K562 (cell line): Measurements from ENCODE around the gene TDRD9. TPM values are rescaled to one million over a fixed set of nuclear protein-coding genes. Genes with fewer than 3 reads are reported as not detected.

ENCODE experiments used
- ATAC-seq: fragments of 200-7000 bp; cut with Tn5 transposase; 3 replicates; pipeline ENCODE4 v1.9.1; 2020; ENCODE audit warnings: moderate library complexity
- BruUV-seq: library from RNA; stranded (reverse); fragments of 400-500 nt; replicated peaks from 2 replicates; lab custom pipeline; 2021; lab: Mats Ljungman, UMichigan
- CTCF ChIA-PET: fragments of 300-600 bp; formaldehyde crosslinking; extraction: SDS; loops from one replicate; lab custom pipeline; 2021; ENCODE audit warnings: low intra/inter-chr PET ratio; lab: Yijun Ruan, JAX
- POLR2A ChIA-PET: fragments of 300-600, 350-650 bp; sonication (Branson Sonifier 250); formaldehyde crosslinking; extraction: SDS; loops from one replicate; lab custom pipeline; 2021; ENCODE audit warnings: antibody characterized with exemption, inconsistent platforms; lab: Yijun Ruan, JAX
- DNase-seq, 4 experiments: peaks; one replicate each; pipeline versions ENCODE4 v3.0.0 to v3.0.0-alpha.2; 2011 to 2018; ENCODE audit warnings: low spot score in 3 of 4, mixed read lengths in 3 of 4; ENCODE audit errors: extremely low read depth in 1 of 4
- FAIRE-seq: peaks from 2 replicates; lab custom pipeline; 2011; peaks lifted over from hg19 to GRCh38; lab: Jason Lieb, UNC
- H2AFZ ChIP-seq: 2 replicates; pipeline ENCODE4 v1.6.0; 2011; ENCODE audit warnings: low read depth, low read length, control low read depth, inconsistent platforms
- H3K27ac ChIP-seq: fragments of 200-600 bp; 3 replicates; pipeline ENCODE4 v1.8.0; 2011; ENCODE audit warnings: low read depth, mild to moderate bottlenecking, control low read depth, inconsistent platforms, low read length, moderate library complexity, mixed read lengths; ENCODE audit errors: extremely low read depth
- H3K27me3 ChIP-seq, 2 experiments: fragments of 300-600 bp in 1 of 2; 2 replicates in 1 of 2; 3 replicates in 1 of 2; pipeline versions ENCODE4 v1.6.0 to v1.8.0; 2011; ENCODE audit warnings: inconsistent platforms in 2 of 2, low read length in 2 of 2, mild to moderate bottlenecking in 1 of 2, mixed read lengths in 1 of 2, moderate library complexity in 1 of 2; ENCODE audit not compliant: control insufficient read depth in 2 of 2, insufficient read depth in 2 of 2
- H3K36me3 ChIP-seq: fragments of 300-600 bp; 3 replicates; pipeline ENCODE4 v1.8.0; 2011; ENCODE audit warnings: mild to moderate bottlenecking, low read length, inconsistent platforms; ENCODE audit not compliant: control insufficient read depth, insufficient read depth
- H3K4me1 ChIP-seq, 2 experiments: fragments of 200-600 bp in 1 of 2; replicated peaks in 1 of 2; 2 replicates in 1 of 2; 3 replicates in 1 of 2; pipeline versions ENCODE4 v1.5.1 to v1.8.0; 2011; ENCODE audit warnings: inconsistent platforms in 2 of 2, low read length in 2 of 2, mild to moderate bottlenecking in 1 of 2, mixed read lengths in 1 of 2, moderate library complexity in 1 of 2; ENCODE audit not compliant: control insufficient read depth in 2 of 2, insufficient read depth in 2 of 2
- H3K4me2 ChIP-seq: 2 replicates; pipeline ENCODE4 v1.6.1; 2011; ENCODE audit warnings: low read length, control low read depth, inconsistent platforms, mixed read lengths; ENCODE audit not compliant: insufficient read depth
- H3K4me3 ChIP-seq: fragments of 200-600 bp; sonication (generic), shearing (Covaris generic); 2 replicates; pipeline ENCODE4 v1.5.1; 2016; ENCODE audit warnings: control low read depth, inconsistent platforms
- H3K79me2 ChIP-seq: fragments of 200-600 bp; 3 replicates; pipeline ENCODE4 v1.8.0; 2011; ENCODE audit warnings: low read length, inconsistent platforms; ENCODE audit not compliant: control insufficient read depth, insufficient read depth
- H3K9ac ChIP-seq, 2 experiments: 2 replicates each; pipeline versions ENCODE4 v1.6.0 to v1.6.1; 2011; ENCODE audit warnings: low read depth in 2 of 2, low read length in 2 of 2, control low read depth in 1 of 2, inconsistent platforms in 1 of 2, mild to moderate bottlenecking in 1 of 2, mixed read lengths in 1 of 2; ENCODE audit not compliant: insufficient read depth in 1 of 2
- H3K9me1 ChIP-seq: one replicate; pipeline ENCODE4 v1.6.0; 2011; ENCODE audit warnings: inconsistent platforms, mild to moderate bottlenecking, low read length, moderate library complexity; ENCODE audit not compliant: control insufficient read depth, insufficient read depth
- H3K9me3 ChIP-seq: replicated peaks from 2 replicates; pipeline ENCODE4 v1.5.1; 2011; ENCODE audit warnings: low read depth, low read length, inconsistent platforms; ENCODE audit not compliant: control insufficient read depth, insufficient read depth
- H4K20me1 ChIP-seq: replicated peaks from 2 replicates; pipeline ENCODE4 v1.6.1; 2011; ENCODE audit warnings: low read length, inconsistent platforms, mixed read lengths; ENCODE audit not compliant: control insufficient read depth, insufficient read depth
- KLF1 ChIP-seq: fragments of 450-650 bp; IDR thresholded peaks from 2 replicates; pipeline ENCODE4 v1.6.1; 2016; ENCODE audit warnings: missing genetic modification characterization, missing compliant biosample characterization
- RAD21 ChIP-seq, 2 experiments: fragments of 250-450 bp in 1 of 2; fragments of 450-650 bp in 1 of 2; sonication (Bioruptor Pico) in 1 of 2; formaldehyde crosslinking in 1 of 2; IDR thresholded peaks in 1 of 2; conservative IDR thresholded peaks in 1 of 2; 2 replicates each; pipeline versions ENCODE4 v1.4.0 to v1.8.0; 2020 to 2022; ENCODE audit warnings: mild to moderate bottlenecking in 2 of 2, moderate library complexity in 1 of 2
- SMC3 ChIP-seq: conservative IDR thresholded peaks from 2 replicates; pipeline ENCODE4 v1.6.1; 2011; ENCODE audit warnings: low read depth, low read length, improper control_type of control experiment; ENCODE audit not compliant: insufficient read depth
- ZFP30 ChIP-seq: fragments of 250-450 bp; sonication (Bioruptor Pico); IDR thresholded peaks from 2 replicates; pipeline ENCODE4 v1.8.0; 2022; ENCODE audit warnings: moderate library complexity, mild to moderate bottlenecking, inconsistent platforms, borderline replicate concordance
- WGBS: fragments of 100-300 bp; shearing (Covaris generic); methylation state at CpG from one replicate; pipeline ENCODE4 v1.1.6; 2016; ENCODE audit warnings: low coverage, mixed read lengths; ENCODE audit not compliant: insufficient coverage; ENCODE audit errors: missing lambda C conversion rate; 5-methylcytosine and 5-hydroxymethylcytosine counted together
- in situ Hi-C: fragments of 300-500 bp; cut with MboI; formaldehyde crosslinking; loops from 4 replicates; pipeline ENCODE4 v1.15.0; 2018; ENCODE audit warnings: inconsistent platforms, mixed read lengths
- intact Hi-C: fragments of 100-400 bp; cut with micrococcal nuclease; formaldehyde crosslinking; loops from 2 replicates; pipeline ENCODE4 v1.14.2; 2022
- polyA plus RNA-seq, 8 experiments: library from polyadenylated mRNA; depleted of rRNA in 4 of 8; stranded (reverse) in 5 of 8; unstranded in 3 of 8; fragments of >200 nt; fragmentation: Nextera tagmentation in 2 of 8; fragmentation: Illumina TruSeq in 1 of 8; extraction: Ambion mirVana in 2 of 8; extraction: Trizol in 1 of 8; gene quantifications; 2 replicates each; pipeline versions ENCODE4 v1.2.1 to v1.2.3, GENCODE V29; 2011 to 2014; ENCODE audit warnings: inconsistent platforms in 1 of 8, missing spikeins in 1 of 8
- total RNA-seq, 7 experiments: library from RNA; depleted of rRNA in 6 of 7; stranded (reverse); fragments of >200 nt in 6 of 7; fragmentation: Illumina TruSeq in 2 of 7; extraction: Trizol in 2 of 7; gene quantifications; 2 replicates each; pipeline versions ENCODE4 v1.2.1 to v1.2.3, GENCODE V29; 2011 to 2021; ENCODE audit warnings: low replicate concordance in 1 of 7
- TF ChIP-seq, protein P1 (sequence below): fragments of 250-450 bp; sonication (Bioruptor Pico); IDR thresholded peaks from 2 replicates; pipeline ENCODE4 v1.8.0; 2022; ENCODE audit warnings: inconsistent platforms
- TF ChIP-seq, protein P2 (sequence below), 2 experiments: fragments of 450-650 bp; formaldehyde crosslinking in 1 of 2; IDR thresholded peaks; 2 replicates each; pipeline versions ENCODE4 v1.4.0 to v1.6.1; 2014 to 2020; ENCODE audit warnings: mild to moderate bottlenecking in 2 of 2, borderline replicate concordance in 1 of 2, low read depth in 1 of 2
- TF ChIP-seq, protein P3 (sequence below), 3 experiments: IDR thresholded peaks in 2 of 3; conservative IDR thresholded peaks in 1 of 3; 2 replicates each; pipeline ENCODE4 v1.5.1; 2011 to 2012; ENCODE audit warnings: low read length in 3 of 3, mild to moderate bottlenecking in 3 of 3, control low read depth in 2 of 3, improper control_type of control experiment in 1 of 3, inconsistent platforms in 1 of 3, low read depth in 1 of 3, mixed read lengths in 1 of 3, moderate library complexity in 1 of 3; ENCODE audit not compliant: insufficient read depth in 2 of 3

The TDRD9 gene
- total and polyA plus RNA-seq, 9 of the 15 experiments (the other 6 are each of a cell fraction or from before 2014, with no cell fraction given), result 0.04 to 0.14 (median 0.04) TPM; not detected in 5

DNA sequence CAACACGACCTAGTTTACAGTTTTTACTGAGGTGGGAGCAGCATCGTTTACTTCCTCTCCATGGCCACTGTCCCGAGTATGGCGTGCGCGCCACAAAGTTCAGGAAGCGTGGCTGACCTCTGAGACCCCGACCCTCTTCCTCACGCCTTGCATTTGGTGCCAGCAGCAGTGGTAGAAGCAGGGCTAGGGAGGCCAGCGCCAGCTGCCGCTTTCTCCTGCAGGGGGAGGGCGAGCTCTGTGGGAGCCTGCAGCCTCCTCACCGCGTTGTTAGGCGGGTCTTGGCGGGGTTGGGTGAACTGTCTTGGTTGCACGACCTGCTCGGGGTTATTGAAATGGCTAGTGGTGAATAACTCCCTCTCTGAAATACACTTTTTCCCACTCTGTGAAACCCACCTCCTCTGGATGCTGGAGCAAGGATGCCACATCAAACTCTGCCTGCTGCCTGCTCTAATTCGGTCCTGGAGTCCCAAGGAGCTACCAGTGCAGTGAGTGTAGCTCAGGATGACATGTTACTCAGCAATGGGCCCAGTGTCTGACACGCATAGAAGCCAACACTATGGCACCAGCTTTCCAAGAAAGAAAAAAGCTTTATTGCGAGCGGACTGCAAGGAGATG lies 22.3 kb upstream of the TDRD9 start:
- Histone ChIP-seq H3K4me2 (no peak overlapping the region), H3K27ac (no peak overlapping the region), H3K4me1 (peaks cover 0 to 8% of the 10 kb centered on the region in 2 experiments; a peak in 2 of 5 replicates), H2AFZ (no peak overlapping the region), H3K9me3 (no peaks in the 10 kb centered on the region), H4K20me1 (no peaks in the 10 kb centered on the region), H3K79me2 (no peaks in the 10 kb centered on the region), H3K9ac (no peak overlapping the region), H3K9me1 (no peaks in the 10 kb centered on the region), H3K4me3 (no peak overlapping the region), H3K27me3 (no peaks in the 10 kb centered on the region), H3K36me3 (peaks cover 4% of the 10 kb centered on the region; the same call in 1 of the 3 replicates)
- ChIA-PET CTCF (no interaction called here), POLR2A (no interaction called here)
- FAIRE-seq, result no peak
- in situ Hi-C loops, result no loop called here
- BruUV-seq, result no TSS peak
- WGBS, result 32% methylated on average over 13 of the region's 22 CpGs
- intact Hi-C loops, result loop anchor here (1.0 kb wide), 1 partner anchor 74 kb away; no protein-coding TSS in a partner anchor
- ATAC-seq, result peak; percentile 77
- TF ChIP-seq, protein P1, sequence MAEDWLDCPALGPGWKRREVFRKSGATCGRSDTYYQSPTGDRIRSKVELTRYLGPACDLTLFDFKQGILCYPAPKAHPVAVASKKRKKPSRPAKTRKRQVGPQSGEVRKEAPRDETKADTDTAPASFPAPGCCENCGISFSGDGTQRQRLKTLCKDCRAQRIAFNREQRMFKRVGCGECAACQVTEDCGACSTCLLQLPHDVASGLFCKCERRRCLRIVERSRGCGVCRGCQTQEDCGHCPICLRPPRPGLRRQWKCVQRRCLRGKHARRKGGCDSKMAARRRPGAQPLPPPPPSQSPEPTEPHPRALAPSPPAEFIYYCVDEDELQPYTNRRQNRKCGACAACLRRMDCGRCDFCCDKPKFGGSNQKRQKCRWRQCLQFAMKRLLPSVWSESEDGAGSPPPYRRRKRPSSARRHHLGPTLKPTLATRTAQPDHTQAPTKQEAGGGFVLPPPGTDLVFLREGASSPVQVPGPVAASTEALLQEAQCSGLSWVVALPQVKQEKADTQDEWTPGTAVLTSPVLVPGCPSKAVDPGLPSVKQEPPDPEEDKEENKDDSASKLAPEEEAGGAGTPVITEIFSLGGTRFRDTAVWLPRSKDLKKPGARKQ (CRISPR knock-in tag), result no peak
- TF ChIP-seq KLF1 (no peak), ZFP30 (CRISPR knock-in tag) (no peak), RAD21 (CRISPR knock-in tag; conservative IDR thresholded peaks at IDR 0.05 in 1 of 2, IDR thresholded peaks at IDR 0.05 in 1 of 2) (peak in 1 of 2 experiments; percentile 55; a peak in 2 of 4 replicates), SMC3 (0 out of 2 replicates have a peak, but pooled peaks have one; percentile 27)
- TF ChIP-seq, protein P2, sequence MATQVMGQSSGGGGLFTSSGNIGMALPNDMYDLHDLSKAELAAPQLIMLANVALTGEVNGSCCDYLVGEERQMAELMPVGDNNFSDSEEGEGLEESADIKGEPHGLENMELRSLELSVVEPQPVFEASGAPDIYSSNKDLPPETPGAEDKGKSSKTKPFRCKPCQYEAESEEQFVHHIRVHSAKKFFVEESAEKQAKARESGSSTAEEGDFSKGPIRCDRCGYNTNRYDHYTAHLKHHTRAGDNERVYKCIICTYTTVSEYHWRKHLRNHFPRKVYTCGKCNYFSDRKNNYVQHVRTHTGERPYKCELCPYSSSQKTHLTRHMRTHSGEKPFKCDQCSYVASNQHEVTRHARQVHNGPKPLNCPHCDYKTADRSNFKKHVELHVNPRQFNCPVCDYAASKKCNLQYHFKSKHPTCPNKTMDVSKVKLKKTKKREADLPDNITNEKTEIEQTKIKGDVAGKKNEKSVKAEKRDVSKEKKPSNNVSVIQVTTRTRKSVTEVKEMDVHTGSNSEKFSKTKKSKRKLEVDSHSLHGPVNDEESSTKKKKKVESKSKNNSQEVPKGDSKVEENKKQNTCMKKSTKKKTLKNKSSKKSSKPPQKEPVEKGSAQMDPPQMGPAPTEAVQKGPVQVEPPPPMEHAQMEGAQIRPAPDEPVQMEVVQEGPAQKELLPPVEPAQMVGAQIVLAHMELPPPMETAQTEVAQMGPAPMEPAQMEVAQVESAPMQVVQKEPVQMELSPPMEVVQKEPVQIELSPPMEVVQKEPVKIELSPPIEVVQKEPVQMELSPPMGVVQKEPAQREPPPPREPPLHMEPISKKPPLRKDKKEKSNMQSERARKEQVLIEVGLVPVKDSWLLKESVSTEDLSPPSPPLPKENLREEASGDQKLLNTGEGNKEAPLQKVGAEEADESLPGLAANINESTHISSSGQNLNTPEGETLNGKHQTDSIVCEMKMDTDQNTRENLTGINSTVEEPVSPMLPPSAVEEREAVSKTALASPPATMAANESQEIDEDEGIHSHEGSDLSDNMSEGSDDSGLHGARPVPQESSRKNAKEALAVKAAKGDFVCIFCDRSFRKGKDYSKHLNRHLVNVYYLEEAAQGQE (IDR thresholded peaks at IDR 0.05; ENCODE audit: borderline replicate concordance), result peak; percentile 41; the same call in 1 of the 2 replicates
- TF ChIP-seq, protein P2 (CRISPR knock-in tag; IDR thresholded peaks at IDR 0.05; ENCODE audit: low read depth), result no peak
- TF ChIP-seq, protein P3, sequence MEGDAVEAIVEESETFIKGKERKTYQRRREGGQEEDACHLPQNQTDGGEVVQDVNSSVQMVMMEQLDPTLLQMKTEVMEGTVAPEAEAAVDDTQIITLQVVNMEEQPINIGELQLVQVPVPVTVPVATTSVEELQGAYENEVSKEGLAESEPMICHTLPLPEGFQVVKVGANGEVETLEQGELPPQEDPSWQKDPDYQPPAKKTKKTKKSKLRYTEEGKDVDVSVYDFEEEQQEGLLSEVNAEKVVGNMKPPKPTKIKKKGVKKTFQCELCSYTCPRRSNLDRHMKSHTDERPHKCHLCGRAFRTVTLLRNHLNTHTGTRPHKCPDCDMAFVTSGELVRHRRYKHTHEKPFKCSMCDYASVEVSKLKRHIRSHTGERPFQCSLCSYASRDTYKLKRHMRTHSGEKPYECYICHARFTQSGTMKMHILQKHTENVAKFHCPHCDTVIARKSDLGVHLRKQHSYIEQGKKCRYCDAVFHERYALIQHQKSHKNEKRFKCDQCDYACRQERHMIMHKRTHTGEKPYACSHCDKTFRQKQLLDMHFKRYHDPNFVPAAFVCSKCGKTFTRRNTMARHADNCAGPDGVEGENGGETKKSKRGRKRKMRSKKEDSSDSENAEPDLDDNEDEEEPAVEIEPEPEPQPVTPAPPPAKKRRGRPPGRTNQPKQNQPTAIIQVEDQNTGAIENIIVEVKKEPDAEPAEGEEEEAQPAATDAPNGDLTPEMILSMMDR (IDR thresholded peaks at IDR 0.05 in 2 of 3, conservative IDR thresholded peaks at IDR 0.05 in 1 of 3; ENCODE audit: insufficient read depth in 2 of 3, low read depth in 1 of 3, low read length in 3 of 3), result peak; percentile 52 to 56 (median 54); a peak in 5 of 6 replicates
- peak in 1 of 4 experiments; percentile 24 for DNase-seq
